KMS-11 (cell line): ENCODE measurements around the gene BLID.

Experiments
- H2AFZ ChIP-seq: fragments of 200-600 bp; sonication (generic); 2 replicates; pipeline ENCODE4 v1.6.1; 2016; ENCODE audit warnings: antibody characterized with exemption, mixed run types, low read depth
- H3K27ac ChIP-seq: fragments of 200-600 bp; sonication (generic); 2 replicates; pipeline ENCODE4 v1.6.1; 2016; ENCODE audit warnings: mild to moderate bottlenecking, mixed run types
- H3K27me3 ChIP-seq: fragments of 200-600 bp; sonication (generic); 2 replicates; pipeline ENCODE4 v1.6.1; 2017; ENCODE audit warnings: mild to moderate bottlenecking, low read depth, mixed run types, moderate library complexity; ENCODE audit not compliant: insufficient read depth
- H3K36me3 ChIP-seq: fragments of 200-600 bp; sonication (generic); 2 replicates; pipeline ENCODE4 v1.6.1; 2017; ENCODE audit warnings: mild to moderate bottlenecking, mixed run types; ENCODE audit not compliant: insufficient read depth
- H3K4me1 ChIP-seq: fragments of 200-600 bp; sonication (generic); 2 replicates; pipeline ENCODE4 v1.6.1; 2016; ENCODE audit warnings: mild to moderate bottlenecking, low read depth, mixed run types; ENCODE audit not compliant: poor library complexity, severe bottlenecking
- H3K4me2 ChIP-seq: fragments of 200-600 bp; sonication (generic); 2 replicates; pipeline ENCODE4 v1.7.0; 2016; ENCODE audit warnings: mild to moderate bottlenecking, mixed run types
- H3K4me3 ChIP-seq: fragments of 200-600 bp; sonication (generic); IDR thresholded peaks from 2 replicates; pipeline ENCODE4 v1.6.1; 2017; ENCODE audit warnings: low read depth, low read length, mixed read lengths; ENCODE audit not compliant: insufficient read depth
- H3K79me2 ChIP-seq: fragments of 200-600 bp; sonication (generic); 2 replicates; pipeline ENCODE4 v1.6.1; 2016; ENCODE audit warnings: low read depth, mixed run types; ENCODE audit not compliant: insufficient read depth
- H3K9ac ChIP-seq: fragments of 200-600 bp; sonication (generic); 2 replicates; pipeline ENCODE4 v1.6.1; 2016; ENCODE audit warnings: mild to moderate bottlenecking, mixed run types
- H4K20me1 ChIP-seq: fragments of 200-600 bp; sonication (generic); 2 replicates; pipeline ENCODE4 v1.6.1; 2016; ENCODE audit warnings: mild to moderate bottlenecking, mixed run types; ENCODE audit not compliant: insufficient read depth
- TF ChIP-seq, protein P1 (sequence below): fragments of 200-600 bp; sonication (generic); conservative IDR thresholded peaks from 2 replicates; pipeline ENCODE4 v1.6.1; 2017; ENCODE audit warnings: low read depth, mild to moderate bottlenecking, antibody characterized with exemption, low read length, moderate library complexity, mixed read lengths

The BLID gene

DNA sequence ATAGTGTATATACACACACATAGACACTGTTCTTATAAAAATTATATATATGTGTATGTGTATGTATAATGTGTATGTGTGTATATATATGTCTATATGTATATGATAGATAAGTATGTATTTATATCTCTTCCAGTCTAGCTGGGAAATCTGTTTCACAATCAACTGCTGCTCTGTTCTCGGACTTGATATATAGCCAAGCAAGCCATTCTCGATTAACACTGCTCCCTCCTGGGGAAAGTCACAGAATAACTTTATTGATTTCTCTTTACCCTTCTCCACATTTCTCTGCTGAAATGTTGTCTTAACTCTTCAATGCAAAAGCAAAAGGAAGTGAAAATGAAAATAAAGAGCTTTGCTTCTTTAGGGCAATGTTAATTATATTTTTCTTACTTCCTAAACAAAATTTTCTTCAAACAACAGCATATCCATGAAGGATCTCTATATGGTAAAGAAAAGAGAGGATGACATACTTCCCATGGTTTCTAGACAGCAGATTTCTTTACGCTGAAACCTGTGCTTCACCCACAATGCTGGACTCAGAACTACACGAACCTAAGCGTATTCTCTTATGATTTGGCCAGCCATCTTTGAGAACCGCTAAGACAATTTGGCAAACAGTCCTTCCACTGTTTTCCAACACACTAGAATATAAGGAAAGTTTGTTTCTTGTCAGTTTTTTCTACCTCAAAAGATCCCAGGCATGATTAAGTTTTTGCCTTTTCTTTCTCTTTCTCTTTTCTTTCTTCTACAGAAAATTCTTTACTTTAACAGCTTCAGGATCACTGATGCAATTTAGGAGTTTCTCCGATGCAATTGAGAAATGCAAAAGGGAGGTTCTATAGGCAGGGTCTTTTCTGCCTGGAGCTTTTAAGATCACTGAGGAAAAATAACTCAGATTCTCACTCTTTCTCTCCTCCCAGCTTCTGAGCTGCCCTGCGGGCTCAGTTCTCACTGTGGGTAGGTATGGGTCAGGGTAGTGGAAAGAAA is 1.9 kb downstream of the BLID start:
- Histone ChIP-seq H3K4me2 (no peak overlapping the region), H3K27ac (no peak overlapping the region), H4K20me1 (no peaks in the 10 kb centered on the region), H3K36me3 (no peaks in the 10 kb centered on the region), H3K79me2 (no peaks in the 10 kb centered on the region), H3K27me3 (no peaks in the 10 kb centered on the region), H2AFZ (no peak overlapping the region), H3K9ac (no peak overlapping the region), H3K4me3 (no peak overlapping the region), H3K4me1 (no peaks in the 10 kb centered on the region)
- TF ChIP-seq, protein P1, sequence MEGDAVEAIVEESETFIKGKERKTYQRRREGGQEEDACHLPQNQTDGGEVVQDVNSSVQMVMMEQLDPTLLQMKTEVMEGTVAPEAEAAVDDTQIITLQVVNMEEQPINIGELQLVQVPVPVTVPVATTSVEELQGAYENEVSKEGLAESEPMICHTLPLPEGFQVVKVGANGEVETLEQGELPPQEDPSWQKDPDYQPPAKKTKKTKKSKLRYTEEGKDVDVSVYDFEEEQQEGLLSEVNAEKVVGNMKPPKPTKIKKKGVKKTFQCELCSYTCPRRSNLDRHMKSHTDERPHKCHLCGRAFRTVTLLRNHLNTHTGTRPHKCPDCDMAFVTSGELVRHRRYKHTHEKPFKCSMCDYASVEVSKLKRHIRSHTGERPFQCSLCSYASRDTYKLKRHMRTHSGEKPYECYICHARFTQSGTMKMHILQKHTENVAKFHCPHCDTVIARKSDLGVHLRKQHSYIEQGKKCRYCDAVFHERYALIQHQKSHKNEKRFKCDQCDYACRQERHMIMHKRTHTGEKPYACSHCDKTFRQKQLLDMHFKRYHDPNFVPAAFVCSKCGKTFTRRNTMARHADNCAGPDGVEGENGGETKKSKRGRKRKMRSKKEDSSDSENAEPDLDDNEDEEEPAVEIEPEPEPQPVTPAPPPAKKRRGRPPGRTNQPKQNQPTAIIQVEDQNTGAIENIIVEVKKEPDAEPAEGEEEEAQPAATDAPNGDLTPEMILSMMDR = no peak

DNA sequence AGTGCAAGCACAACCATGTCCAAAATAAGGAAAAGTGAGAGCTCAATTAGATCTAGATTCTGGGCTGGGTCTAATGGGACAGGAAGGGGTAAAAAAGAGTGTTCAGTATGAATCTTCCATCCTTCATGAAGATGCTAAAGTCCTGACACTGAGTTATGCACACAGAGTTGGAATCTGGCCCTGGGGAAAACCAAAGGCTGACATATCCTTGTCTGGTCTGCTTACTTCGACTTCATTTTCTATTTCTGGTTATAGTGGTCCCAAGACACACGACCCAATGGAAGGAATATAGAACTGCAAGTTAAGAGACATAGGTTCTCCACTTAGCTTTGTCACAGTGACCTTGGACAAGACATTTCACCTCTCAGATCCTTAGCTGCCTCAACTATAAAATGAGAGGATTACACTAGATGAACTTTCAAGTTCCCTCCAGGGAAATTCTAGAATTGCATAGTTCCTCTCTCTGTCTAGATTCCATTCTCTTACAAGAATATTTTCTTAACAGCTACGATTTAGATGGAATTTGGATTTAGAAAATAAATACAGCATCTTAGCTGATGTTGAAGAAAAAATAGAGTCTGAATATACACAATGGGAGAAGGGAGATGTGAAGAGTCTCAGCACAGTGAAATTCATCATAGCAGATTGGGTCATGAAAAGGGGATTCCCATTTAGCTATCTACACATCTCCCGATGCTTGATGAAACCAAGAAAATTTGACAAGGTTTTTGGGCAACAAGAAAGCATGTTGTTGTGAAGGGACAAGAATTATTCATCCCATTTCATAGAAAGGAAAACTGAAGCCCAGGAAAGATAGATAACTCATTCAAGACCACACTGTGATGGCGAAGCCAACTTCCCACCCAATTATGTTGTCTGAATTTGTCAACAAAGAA is 3.3 kb downstream of the BLID start:
- H4K20me1 ChIP-seq = no peaks in the 10 kb centered on the region

GRCh38 chr11:122109932-122110331 is 6.1 kb downstream of the BLID start:
- Histone ChIP-seq H3K9ac (no peak overlapping the region), H3K27ac (no peak overlapping the region), H2AFZ (no peak overlapping the region), H3K79me2 (no peaks in the 10 kb centered on the region), H4K20me1 (no peaks in the 10 kb centered on the region), H3K4me1 (no peaks in the 10 kb centered on the region), H3K27me3 (no peaks in the 10 kb centered on the region), H3K36me3 (no peaks in the 10 kb centered on the region), H3K4me3 (no peak overlapping the region), H3K4me2 (no peak overlapping the region)
- TF ChIP-seq, protein P1 = no peak

More for the DNA sequence above, 3.3 kb downstream of the BLID start:
- Histone ChIP-seq H3K4me2 (no peak overlapping the region), H3K4me1 (no peaks in the 10 kb centered on the region), H3K27me3 (no peaks in the 10 kb centered on the region), H2AFZ (no peak overlapping the region), H3K79me2 (no peaks in the 10 kb centered on the region), H3K36me3 (no peaks in the 10 kb centered on the region), H3K27ac (no peak overlapping the region), H3K4me3 (no peak overlapping the region), H3K9ac (no peak overlapping the region)
- TF ChIP-seq, protein P1 = no peak

DNA sequence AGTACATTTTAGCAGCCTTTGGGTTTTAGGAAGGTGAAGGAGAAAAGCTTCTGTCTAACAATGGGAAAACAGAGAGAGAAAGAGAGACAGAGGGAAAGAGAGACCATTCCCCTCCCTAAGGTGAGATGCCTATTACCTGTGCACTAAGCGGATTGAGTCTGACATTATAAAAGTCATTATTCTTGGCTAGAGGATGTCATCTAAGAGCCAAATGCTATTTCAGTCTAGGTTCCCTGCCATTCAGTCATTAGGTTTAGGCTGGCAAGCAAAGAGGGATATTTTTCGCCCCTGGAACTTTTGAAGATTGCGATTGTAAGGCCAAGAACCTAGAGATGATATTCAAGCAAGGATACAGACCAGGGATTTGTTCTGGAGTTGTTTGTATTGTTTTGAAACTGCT is 7.2 kb downstream of the BLID start:
- H4K20me1 ChIP-seq = no peaks in the 10 kb centered on the region
- TF ChIP-seq, protein P1 = no peak
- H3K36me3 ChIP-seq = no peaks in the 10 kb centered on the region
- H3K4me3 ChIP-seq = no peak overlapping the region
- H3K4me1 ChIP-seq = no peaks in the 10 kb centered on the region
- no peak overlapping the region for H3K9ac ChIP-seq
- no peaks in the 10 kb centered on the region for H3K27me3 ChIP-seq
- no peak overlapping the region for H2AFZ ChIP-seq
- no peaks in the 10 kb centered on the region for H3K79me2 ChIP-seq
- no peak overlapping the region for H3K4me2 ChIP-seq
- H3K27ac ChIP-seq = no peak overlapping the region
